MCF 10A (cell line): Measurements from ENCODE around the gene ZNF24. TPM values are rescaled to one million over a fixed set of nuclear protein-coding genes. Genes with fewer than 3 reads are reported as not detected.
A peak's percentile ranks its signal among the peaks of the same experiment; 100 is the strongest.

Source experiments
- BruUV-seq: library from RNA; stranded (reverse); fragments of 400-500 nt; replicated peaks from 2 replicates; lab custom pipeline; 2021; lab: Mats Ljungman, UMichigan
- CTCF ChIA-PET: fragments of 300-600 bp; sonication (Branson Sonifier 250); formaldehyde crosslinking; extraction: SDS; loops from one replicate; lab custom pipeline; 2021; ENCODE audit warnings: antibody characterized with exemption, inconsistent platforms; lab: Yijun Ruan, JAX
- POLR2A ChIA-PET: fragments of 300-600, 350-650 bp; sonication (Branson Sonifier 250); formaldehyde crosslinking; extraction: SDS; loops from one replicate; lab custom pipeline; 2020; ENCODE audit warnings: antibody characterized with exemption, inconsistent platforms; lab: Yijun Ruan, JAX
- DNase-seq: peaks from one replicate; pipeline ENCODE4 v3.0.0-alpha.2; 2018; ENCODE audit not compliant: unreplicated experiment
- H3K27ac Mint-ChIP-seq: one replicate; pipeline ENCODE4 v1.8.0; 2022; ENCODE audit warnings: mild to moderate bottlenecking, low read depth, mixed read lengths; ENCODE audit not compliant: unreplicated experiment
- H3K27me3 Mint-ChIP-seq: one replicate; pipeline ENCODE4 v1.8.0; 2022; ENCODE audit warnings: mixed read lengths; ENCODE audit not compliant: insufficient read depth, unreplicated experiment
- H3K36me3 Mint-ChIP-seq: one replicate; pipeline ENCODE4 v1.8.0; 2022; ENCODE audit warnings: mild to moderate bottlenecking, moderate library complexity, mixed read lengths; ENCODE audit not compliant: insufficient read depth, unreplicated experiment
- H3K4me1 Mint-ChIP-seq: one replicate; pipeline ENCODE4 v1.8.0; 2022; ENCODE audit warnings: mixed read lengths; ENCODE audit not compliant: insufficient read depth, unreplicated experiment
- H3K4me3 Mint-ChIP-seq: one replicate; pipeline ENCODE4 v1.8.0; 2022; ENCODE audit warnings: mild to moderate bottlenecking, moderate library complexity, mixed read lengths; ENCODE audit not compliant: unreplicated experiment
- H3K9me3 Mint-ChIP-seq: one replicate; pipeline ENCODE4 v1.8.0; 2022; ENCODE audit warnings: mixed read lengths; ENCODE audit not compliant: unreplicated experiment
- CTCF ChIP-seq: fragments of 200-600 bp; IDR thresholded peaks from one replicate; pipeline ENCODE4 v1.8.0; 2022; ENCODE audit warnings: antibody characterized with exemption, mild to moderate bottlenecking; ENCODE audit not compliant: unreplicated experiment
- intact Hi-C: fragments of 100-400 bp; cut with micrococcal nuclease; formaldehyde crosslinking; loops from 2 replicates; pipeline ENCODE4 v1.14.1; 2022
- total RNA-seq: library from RNA; stranded (reverse); gene quantifications from 2 replicates; pipeline ENCODE4 v1.2.3, GENCODE V29; 2022

ZNF24 gene
- total RNA-seq, 1 experiment from 2014 or later: 39.1 TPM

- Mint-ChIP-seq H3K27ac (no peak overlapping the region), H3K9me3 (peaks cover 12% of the 10 kb centered on the region), H3K4me3 (no peak overlapping the region), H3K27me3 (no peaks in the 10 kb centered on the region), H3K36me3 (peaks cover 11% of the 10 kb centered on the region), H3K4me1 (peaks cover 12% of the 10 kb centered on the region)
- TF ChIP-seq CTCF: no peak
- intact Hi-C loops: no loop called here
- peak; percentile 0 for DNase-seq
- BruUV-seq: no TSS peak
- ChIA-PET CTCF (interaction anchor here (0.6 kb wide), 2 partner anchors 99 to 141 kb away, joined by 3 read pairs; no protein-coding TSS in a partner anchor), POLR2A (interaction anchor here (0.8 kb wide), 1 partner anchor 9 kb away, joined by 3 read pairs; no protein-coding TSS in a partner anchor)
Measured at GRCh38 chr18:35283923-35284794, 60.1 kb downstream of the ZNF24 start.

DNA sequence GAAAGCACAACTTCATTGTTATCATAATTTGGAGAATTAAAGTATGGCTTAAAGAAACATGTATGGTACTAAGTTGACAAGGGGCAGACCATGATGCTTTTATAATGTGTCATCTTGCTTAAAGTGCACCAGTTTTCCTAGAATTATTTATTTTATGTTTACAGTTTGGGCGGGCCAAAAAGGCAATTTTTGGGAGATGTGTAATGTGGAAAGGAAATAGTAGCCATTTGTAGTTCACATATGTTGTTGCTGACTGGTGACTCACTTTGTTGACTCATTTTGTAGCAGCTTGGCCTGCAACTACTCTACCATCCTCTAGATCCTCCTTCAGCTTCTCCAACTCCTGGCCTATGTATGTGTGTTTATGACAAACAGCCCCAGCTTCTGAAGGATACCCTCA lies 61.9 kb downstream of the ZNF24 start:
- no peak for TF ChIP-seq CTCF
- intact Hi-C loops: no loop called here
- peak; percentile 58 for DNase-seq
- Mint-ChIP-seq H3K27me3 (no peaks in the 10 kb centered on the region), H3K36me3 (peaks cover 11% of the 10 kb centered on the region), H3K4me1 (peaks cover 10% of the 10 kb centered on the region), H3K27ac (peak overlapping the region; percentile 81), H3K4me3 (no peak overlapping the region), H3K9me3 (peaks cover 20% of the 10 kb centered on the region)
- POLR2A ChIA-PET: interaction anchor here (0.9 to 1.2 kb wide), 2 partner anchors 11 to 63 kb away, joined by 3 to 4 read pairs; no protein-coding TSS in a partner anchor
- BruUV-seq: no TSS peak
- CTCF ChIA-PET: interaction anchor here (0.6 kb wide), 2 partner anchors 11 to 285 kb away, joined by 3 to 5 read pairs; no protein-coding TSS in a partner anchor

Other genes with a start within 250 kb of the ZNF24 start
- gene ZNF397, start 103.4 kb downstream of the ZNF24 start, total RNA-seq: 22.5 and 26.5 TPM in 2 replicates
- 20.5 and 30.1 TPM in 2 replicates for gene ZSCAN30, start 54.2 kb downstream of the ZNF24 start, total RNA-seq
- 1.2 and 2.0 TPM in 2 replicates for gene ZNF396, start 32.9 kb upstream of the ZNF24 start, total RNA-seq
- 25.8 and 32.6 TPM in 2 replicates for gene INO80C, start 153.5 kb upstream of the ZNF24 start, total RNA-seq
- 71.0 and 83.2 TPM in 2 replicates for gene GALNT1, start 237.3 kb upstream of the ZNF24 start, total RNA-seq